Ectodermal cell (in vitro differentiated cells): ENCODE results near the gene AZI2. TPM values are rescaled to one million over a fixed set of nuclear protein-coding genes. Genes with fewer than 3 reads are reported as not detected.

Experiments
- H3K27ac ChIP-seq: 2 replicates; pipeline ENCODE4 v1.7.0; 2013; ENCODE audit warnings: mild to moderate bottlenecking, low read depth, low read length; ENCODE audit not compliant: insufficient read depth, poor library complexity, severe bottlenecking
- H3K27me3 ChIP-seq: 2 replicates; pipeline ENCODE4 v1.7.0; 2013; ENCODE audit warnings: mild to moderate bottlenecking, low read length; ENCODE audit not compliant: insufficient read depth, control insufficient read depth, poor library complexity, severe bottlenecking
- H3K36me3 ChIP-seq: one replicate; pipeline ENCODE4 v1.7.0; 2013; ENCODE audit warnings: low read length; ENCODE audit not compliant: control insufficient read depth, insufficient read depth
- H3K4me1 ChIP-seq: one replicate; pipeline ENCODE4 v1.7.0; 2013; ENCODE audit warnings: low read length; ENCODE audit not compliant: control insufficient read depth, insufficient read depth
- H3K4me3 ChIP-seq: 2 replicates; pipeline ENCODE4 v1.7.0; 2013; ENCODE audit warnings: low read depth, low read length, control low read depth; ENCODE audit not compliant: insufficient read depth
- H3K9me3 ChIP-seq: 2 replicates; pipeline ENCODE4 v1.7.0; 2013; ENCODE audit warnings: mild to moderate bottlenecking, low read length, moderate library complexity; ENCODE audit not compliant: control insufficient read depth
- WGBS, 2 experiments: methylation state at CpG; one replicate each; pipeline ENCODE4 v1.1.7; 2013; ENCODE audit warnings: missing lambda C conversion rate in 2 of 2; 5-methylcytosine and 5-hydroxymethylcytosine counted together
- polyA plus RNA-seq, 4 experiments: library from polyadenylated mRNA; stranded (reverse); fragments of 50-300 nt; gene quantifications; one replicate each; pipeline ENCODE4 v1.2.3, GENCODE V29; 2013

The AZI2 gene
- polyA plus RNA-seq (2013, experiment 1 of 4) = 55.7 TPM
- 51.5 TPM for polyA plus RNA-seq (2013, experiment 2 of 4)
- polyA plus RNA-seq (2013, experiment 3 of 4) = 68.7 TPM
- 63.5 TPM for polyA plus RNA-seq (2013, experiment 4 of 4)

- H3K27me3 ChIP-seq = no peaks in the 10 kb centered on the region
- no peaks in the 10 kb centered on the region for H3K9me3 ChIP-seq
- H3K36me3 ChIP-seq = no peaks in the 10 kb centered on the region
- WGBS, 2 experiments = 0 to 1% methylated on average over 83 of the region's 83 CpGs
- H3K27ac ChIP-seq = peak within 1 kb of the TSS; percentile 93
- peak within 1 kb of the TSS; percentile 56 for H3K4me3 ChIP-seq
- H3K4me1 ChIP-seq = peaks cover 7% of the 10 kb centered on the region
These were observed at the start of gene AZI2, which contains the start of gene ZCWPW2 for GRCh38 chr3:28348629-28349468. TSS of gene AZI2 (minus strand) at chr3:28348824. CDS start at chr3:28340617, 8,207 bp downstream. TSS of gene ZCWPW2 (plus strand) at chr3:28348721. CDS start at chr3:28413069, 64,348 bp downstream.

GRCh38 chr3:28388978-28389377, 40.4 kb upstream of the AZI2 start:
- WGBS, 2 experiments = 80 to 100% methylated on average over 1 of the region's 1 CpG
- Histone ChIP-seq H3K36me3 (no peaks in the 10 kb centered on the region), H3K27ac (no peak overlapping the region), H3K27me3 (no peaks in the 10 kb centered on the region), H3K4me1 (no peaks in the 10 kb centered on the region), H3K4me3 (no peak overlapping the region), H3K9me3 (no peaks in the 10 kb centered on the region)

- Histone ChIP-seq H3K9me3 (no peaks in the 10 kb centered on the region), H3K4me3 (no peak overlapping the region), H3K27ac (no peak overlapping the region), H3K27me3 (no peaks in the 10 kb centered on the region), H3K4me1 (no peaks in the 10 kb centered on the region), H3K36me3 (no peaks in the 10 kb centered on the region)
- 93 to 97% methylated on average over 3 to 5 of the region's 5 CpGs for WGBS, 2 experiments
These were observed 37.4 kb upstream of the AZI2 start for GRCh38 chr3:28386049-28386448.

GRCh38 chr3:28376424-28376823, 27.8 kb upstream of the AZI2 start:
- H3K9me3 ChIP-seq = no peaks in the 10 kb centered on the region
- no peak overlapping the region for H3K27ac ChIP-seq
- 94 to 98% methylated on average over 3 of the region's 4 CpGs for WGBS, 2 experiments
- H3K4me1 ChIP-seq = no peaks in the 10 kb centered on the region
- H3K36me3 ChIP-seq = no peaks in the 10 kb centered on the region
- no peaks in the 10 kb centered on the region for H3K27me3 ChIP-seq
- no peak overlapping the region for H3K4me3 ChIP-seq

GRCh38 chr3:28349469-28350000, 911 bp upstream of the AZI2 start:
- H3K4me1 ChIP-seq = peaks cover 7% of the 10 kb centered on the region
- 51 to 54% methylated on average over 12 to 13 of the region's 13 CpGs for WGBS, 2 experiments
- H3K27me3 ChIP-seq = no peaks in the 10 kb centered on the region
- H3K27ac ChIP-seq = peak overlapping the region; percentile 93
- H3K9me3 ChIP-seq = no peaks in the 10 kb centered on the region
- peak overlapping the region; percentile 56 for H3K4me3 ChIP-seq
- no peaks in the 10 kb centered on the region for H3K36me3 ChIP-seq

- Histone ChIP-seq H3K36me3 (no peaks in the 10 kb centered on the region), H3K9me3 (no peaks in the 10 kb centered on the region), H3K27ac (peak overlapping the region; percentile 93), H3K4me1 (peaks cover 7% of the 10 kb centered on the region), H3K4me3 (peak overlapping the region; percentile 56), H3K27me3 (no peaks in the 10 kb centered on the region)
- WGBS, 2 experiments = 0 to 1% methylated on average over 16 of the region's 16 CpGs
These were observed 377 bp downstream of the AZI2 start for GRCh38 chr3:28348265-28348628.

- H3K27ac ChIP-seq = peak overlapping the region; percentile 93
- peak overlapping the region; percentile 56 for H3K4me3 ChIP-seq
- no peaks in the 10 kb centered on the region for H3K36me3 ChIP-seq
- H3K4me1 ChIP-seq = peaks cover 7% of the 10 kb centered on the region
- H3K9me3 ChIP-seq = no peaks in the 10 kb centered on the region
- 21 to 27% methylated on average over 15 to 16 of the region's 16 CpGs for WGBS, 2 experiments
- H3K27me3 ChIP-seq = no peaks in the 10 kb centered on the region
These were observed 1.0 kb downstream of the AZI2 start for GRCh38 chr3:28347374-28348264.

GRCh38 chr3:28345690-28346089, 2.9 kb downstream of the AZI2 start:
- Histone ChIP-seq H3K27me3 (no peaks in the 10 kb centered on the region), H3K4me1 (peaks cover 7% of the 10 kb centered on the region), H3K27ac (no peak overlapping the region), H3K36me3 (no peaks in the 10 kb centered on the region), H3K4me3 (no peak overlapping the region), H3K9me3 (no peaks in the 10 kb centered on the region)
- 100% methylated on average over 1 of the region's 1 CpG; no CpG with 5 or more reads in 1 of the 2 experiments for WGBS, 2 experiments

GRCh38 chr3:28343144-28343543, 5.5 kb downstream of the AZI2 start:
- no peak overlapping the region for H3K4me3 ChIP-seq
- H3K4me1 ChIP-seq = peaks cover 7% of the 10 kb centered on the region
- H3K36me3 ChIP-seq = no peaks in the 10 kb centered on the region
- H3K27ac ChIP-seq = no peak overlapping the region
- H3K27me3 ChIP-seq = no peaks in the 10 kb centered on the region
- H3K9me3 ChIP-seq = no peaks in the 10 kb centered on the region

- no peaks in the 10 kb centered on the region for H3K36me3 ChIP-seq
- no peaks in the 10 kb centered on the region for H3K4me1 ChIP-seq
These were observed 11.4 kb downstream of the AZI2 start for GRCh38 chr3:28337230-28337629.

More at GRCh38 chr3:28337230-28337629, 11.4 kb downstream of the AZI2 start:
- Histone ChIP-seq H3K27me3 (no peaks in the 10 kb centered on the region), H3K9me3 (no peaks in the 10 kb centered on the region), H3K27ac (no peak overlapping the region), H3K4me3 (no peak overlapping the region)
